ENCODE measurements around the gene DHX34. TPM values are rescaled to one million over a fixed set of nuclear protein-coding genes. Genes with fewer than 3 reads are reported as not detected.
A peak's percentile ranks its signal among the peaks of the same experiment; 100 is the strongest.

The DHX34 gene
- total RNA-seq, 1 donor from 2014 or later, result 32.4 TPM

- Mint-ChIP-seq H3K36me3 (ENCODE audit: low read depth) (no peaks in the 10 kb centered on the region), H3K27ac (ENCODE audit: unreplicated experiment) (peak overlapping the region; percentile 86), H3K9me3 (no peaks in the 10 kb centered on the region), H3K27me3 (ENCODE audit: low read depth) (peaks cover 26% of the 10 kb centered on the region), H3K4me1 (peaks cover 57% of the 10 kb centered on the region), H3K4me3 (peak overlapping the region; percentile 84)
- no peak for DNase-seq (ENCODE audit: low read depth, low spot score)
- no peak for TF ChIP-seq CTCF (conservative IDR thresholded peaks at IDR 0.05)
Measured at GRCh38 chr19:47419789-47420188, 70.7 kb downstream of the DHX34 start.

GRCh38 chr19:47421244-47421786 is 72.2 kb downstream of the DHX34 start:
- DNase-seq (ENCODE audit: low read depth, low spot score), result no peak
- Mint-ChIP-seq H3K9me3 (no peaks in the 10 kb centered on the region), H3K27ac (ENCODE audit: unreplicated experiment) (peak overlapping the region; percentile 73), H3K4me1 (peaks cover 57% of the 10 kb centered on the region), H3K27me3 (ENCODE audit: low read depth) (peaks cover 26% of the 10 kb centered on the region), H3K36me3 (ENCODE audit: low read depth) (no peaks in the 10 kb centered on the region), H3K4me3 (peak overlapping the region; percentile 84)
- TF ChIP-seq CTCF (conservative IDR thresholded peaks at IDR 0.05), result no peak

- peak overlapping the region; percentile 84 for H3K4me3 Mint-ChIP-seq
- peak overlapping the region; percentile 73 for H3K27ac Mint-ChIP-seq (ENCODE audit: unreplicated experiment)
- peaks cover 26% of the 10 kb centered on the region for H3K27me3 Mint-ChIP-seq (ENCODE audit: low read depth)
- TF ChIP-seq CTCF (conservative IDR thresholded peaks at IDR 0.05), result no peak
- no peaks in the 10 kb centered on the region for H3K36me3 Mint-ChIP-seq (ENCODE audit: low read depth)
- peak; percentile 60 for DNase-seq (ENCODE audit: low read depth, low spot score)
- peaks cover 55% of the 10 kb centered on the region for H3K4me1 Mint-ChIP-seq
- H3K9me3 Mint-ChIP-seq, result no peaks in the 10 kb centered on the region
Measured at GRCh38 chr19:47421844-47422395, 72.8 kb downstream of the DHX34 start.

- H3K4me1 Mint-ChIP-seq, result peaks cover 50% of the 10 kb centered on the region
- H3K27ac Mint-ChIP-seq (ENCODE audit: unreplicated experiment), result no peak overlapping the region
- H3K36me3 Mint-ChIP-seq (ENCODE audit: low read depth), result no peaks in the 10 kb centered on the region
- TF ChIP-seq CTCF (conservative IDR thresholded peaks at IDR 0.05), result no peak
- no peaks in the 10 kb centered on the region for H3K9me3 Mint-ChIP-seq
- no peak for DNase-seq (ENCODE audit: low read depth, low spot score)
- peaks cover 24% of the 10 kb centered on the region for H3K27me3 Mint-ChIP-seq (ENCODE audit: low read depth)
- H3K4me3 Mint-ChIP-seq, result peak overlapping the region; percentile 73
Measured at GRCh38 chr19:47422417-47423163, 73.5 kb downstream of the DHX34 start.

- peaks cover 17% of the 10 kb centered on the region for H3K27me3 Mint-ChIP-seq (ENCODE audit: low read depth)
- no peaks in the 10 kb centered on the region for H3K36me3 Mint-ChIP-seq (ENCODE audit: low read depth)
- H3K4me3 Mint-ChIP-seq, result peak overlapping the region; percentile 73
- no peaks in the 10 kb centered on the region for H3K9me3 Mint-ChIP-seq
- no peak overlapping the region for H3K27ac Mint-ChIP-seq (ENCODE audit: unreplicated experiment)
- DNase-seq (ENCODE audit: low read depth, low spot score), result no peak
- no peak for TF ChIP-seq CTCF (conservative IDR thresholded peaks at IDR 0.05)
- H3K4me1 Mint-ChIP-seq, result peaks cover 42% of the 10 kb centered on the region
Measured at GRCh38 chr19:47423203-47423882, 74.2 kb downstream of the DHX34 start.
